ENCODE data around the gene IGSF9. TPM values are rescaled to one million over a fixed set of nuclear protein-coding genes. Genes with fewer than 3 reads are reported as not detected.
A peak's percentile ranks its signal among the peaks of the same experiment; 100 is the strongest.

The IGSF9 gene
- total and polyA plus RNA-seq, 2 of the 13 experiments (the other 11 are each of a cell fraction or from before 2014, with no cell fraction given): 0.03 TPM; not detected in 1

- TF ChIP-seq HOXD1 (CRISPR knock-in tag; IDR thresholded peaks at IDR 0.05): no peak
- no peak for TF ChIP-seq ZNF7 (CRISPR knock-in tag; IDR thresholded peaks at IDR 0.05)
- TF ChIP-seq ZNF382 (CRISPR knock-in tag; IDR thresholded peaks at IDR 0.05; ENCODE audit: borderline replicate concordance): no peak
- TF ChIP-seq ZNF263 (CRISPR knock-in tag; IDR thresholded peaks at IDR 0.05): no peak
- no peak; the same call in 1 of the 2 replicates for TF ChIP-seq PHF8 (CRISPR knock-in tag; IDR thresholded peaks at IDR 0.05)
- TF ChIP-seq ZNF34 (CRISPR knock-in tag; IDR thresholded peaks at IDR 0.05; ENCODE audit: borderline replicate concordance): no peak
- peak; percentile 62; the same call in 1 of the 2 replicates for TF ChIP-seq THAP11 (CRISPR knock-in tag; IDR thresholded peaks at IDR 0.05)
- TF ChIP-seq ATF6 (CRISPR knock-in tag; conservative IDR thresholded peaks at IDR 0.05): no peak
- TF ChIP-seq HIVEP1 (CRISPR knock-in tag; IDR thresholded peaks at IDR 0.05): no peak
- peak; percentile 75 for TF ChIP-seq ZGPAT (CRISPR knock-in tag; IDR thresholded peaks at IDR 0.05)
- no peak for TF ChIP-seq ATF7 (IDR thresholded peaks at IDR 0.05)
- no peak for TF ChIP-seq ATF7 (CRISPR knock-in tag; IDR thresholded peaks at IDR 0.05)
- TF ChIP-seq KDM6A (CRISPR knock-in tag; IDR thresholded peaks at IDR 0.05; ENCODE audit: low read depth): no peak
- TF ChIP-seq CAMTA2 (CRISPR knock-in tag; IDR thresholded peaks at IDR 0.05; ENCODE audit: borderline replicate concordance): no peak
- TF ChIP-seq, protein P1, sequence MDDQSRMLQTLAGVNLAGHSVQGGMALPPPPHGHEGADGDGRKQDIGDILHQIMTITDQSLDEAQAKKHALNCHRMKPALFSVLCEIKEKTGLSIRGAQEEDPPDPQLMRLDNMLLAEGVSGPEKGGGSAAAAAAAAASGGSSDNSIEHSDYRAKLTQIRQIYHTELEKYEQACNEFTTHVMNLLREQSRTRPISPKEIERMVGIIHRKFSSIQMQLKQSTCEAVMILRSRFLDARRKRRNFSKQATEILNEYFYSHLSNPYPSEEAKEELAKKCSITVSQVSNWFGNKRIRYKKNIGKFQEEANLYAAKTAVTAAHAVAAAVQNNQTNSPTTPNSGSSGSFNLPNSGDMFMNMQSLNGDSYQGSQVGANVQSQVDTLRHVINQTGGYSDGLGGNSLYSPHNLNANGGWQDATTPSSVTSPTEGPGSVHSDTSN (CRISPR knock-in tag; IDR thresholded peaks at IDR 0.05; ENCODE audit: borderline replicate concordance): no peak
- no peak for TF ChIP-seq SAFB2 (CRISPR knock-in tag; IDR thresholded peaks at IDR 0.05; ENCODE audit: borderline replicate concordance, low read depth)
- TF ChIP-seq PBX2 (CRISPR knock-in tag; IDR thresholded peaks at IDR 0.05): peak; percentile 81
- TF ChIP-seq ZNF614 (CRISPR knock-in tag; IDR thresholded peaks at IDR 0.05; ENCODE audit: borderline replicate concordance): no peak; the same call in 1 of the 2 replicates
- TF ChIP-seq FOXP4 (CRISPR knock-in tag; IDR thresholded peaks at IDR 0.05): peak; percentile 55
- TF ChIP-seq, protein P2, sequence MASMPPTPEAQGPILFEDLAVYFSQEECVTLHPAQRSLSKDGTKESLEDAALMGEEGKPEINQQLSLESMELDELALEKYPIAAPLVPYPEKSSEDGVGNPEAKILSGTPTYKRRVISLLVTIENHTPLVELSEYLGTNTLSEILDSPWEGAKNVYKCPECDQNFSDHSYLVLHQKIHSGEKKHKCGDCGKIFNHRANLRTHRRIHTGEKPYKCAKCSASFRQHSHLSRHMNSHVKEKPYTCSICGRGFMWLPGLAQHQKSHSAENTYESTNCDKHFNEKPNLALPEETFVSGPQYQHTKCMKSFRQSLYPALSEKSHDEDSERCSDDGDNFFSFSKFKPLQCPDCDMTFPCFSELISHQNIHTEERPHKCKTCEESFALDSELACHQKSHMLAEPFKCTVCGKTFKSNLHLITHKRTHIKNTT (CRISPR knock-in tag; IDR thresholded peaks at IDR 0.05): no peak
- no peak for TF ChIP-seq JUN (CRISPR knock-in tag; IDR thresholded peaks at IDR 0.05)
- TF ChIP-seq CENPT (CRISPR knock-in tag; IDR thresholded peaks at IDR 0.05; ENCODE audit: low read depth): no peak
- no peak for TF ChIP-seq RBAK (CRISPR knock-in tag; IDR thresholded peaks at IDR 0.05)
- no peak for TF ChIP-seq BRCA1 (CRISPR knock-in tag; IDR thresholded peaks at IDR 0.05)
These were observed 25.5 kb upstream of the IGSF9 start (continued) for GRCh38 chr1:159970932-159971342.
